Measurements from ENCODE around the gene ETV1.

- TF ChIP-seq EZH2 (IDR thresholded peaks at IDR 0.05) (no peak), CTCF (IDR thresholded peaks at IDR 0.05 in 2 of 3, conservative IDR thresholded peaks at IDR 0.05 in 1 of 3; ENCODE audit: borderline replicate concordance in 1 of 3, insufficient read depth in 1 of 3, low read depth in 2 of 3, low read length in 2 of 3) (no peak)
Measured at GRCh38 chr7:13989949-13990305, 461 bp upstream of the ETV1 start.
